Cardiac muscle cell (in vitro differentiated cells and primary cell): ENCODE results near the gene TMEM132D. TPM values are rescaled to one million over a fixed set of nuclear protein-coding genes. Genes with fewer than 3 reads are reported as not detected.
"Not testable (repeated sequence)": the region's sequence is repeated elsewhere in the genome, so short reads cannot be mapped to it uniquely, and the experiment has no call there.

Source experiments
- DNase-seq, 2 donors: peaks; one replicate each; pipeline versions ENCODE4 v3.0.0 to v3.0.0-alpha.2; 2010 to 2017; ENCODE audit warnings: low read depth in 1 of 2, low spot score in 1 of 2
- H3K27ac ChIP-seq: fragments of 200-600 bp; sonication (generic); 2 replicates; pipeline ENCODE4 v1.5.1; 2016
- H3K27me3 ChIP-seq: fragments of 200-600 bp; sonication (generic); 2 replicates; pipeline ENCODE4 v1.6.0; 2016; ENCODE audit warnings: control low read depth
- H3K36me3 ChIP-seq: fragments of 200-600 bp; sonication (generic); 2 replicates; pipeline ENCODE4 v1.5.1; 2016; ENCODE audit warnings: control low read depth
- H3K4me1 ChIP-seq: fragments of 200-600 bp; sonication (generic); 2 replicates; pipeline ENCODE4 v1.8.1; 2017; ENCODE audit warnings: low read depth, mild to moderate bottlenecking, mixed run types
- H3K4me3 ChIP-seq: fragments of 200-600 bp; sonication (generic); 2 replicates; pipeline ENCODE4 v1.5.1; 2016; ENCODE audit warnings: mild to moderate bottlenecking
- H3K9me3 ChIP-seq: fragments of 200-600 bp; sonication (generic); 2 replicates; pipeline ENCODE4 v1.5.1; 2017; ENCODE audit warnings: low read depth, mild to moderate bottlenecking, control low read depth
- CTCF ChIP-seq: IDR thresholded peaks from 2 replicates; pipeline ENCODE4 v1.5.1; 2012; ENCODE audit warnings: low read depth, mild to moderate bottlenecking, low read length
- polyA plus RNA-seq: library from polyadenylated mRNA; unstranded; fragments of >200 nt; fragmentation: Nextera tagmentation; extraction: Ambion mirVana; gene quantifications from 2 replicates; pipeline ENCODE4 v1.2.1, GENCODE V29; 2016
- total RNA-seq: library from RNA; depleted of rRNA; stranded (reverse); fragments of >200 nt; gene quantifications from 2 replicates; pipeline ENCODE4 v1.2.3, GENCODE V29; 2016

TMEM132D gene
- total and polyA plus RNA-seq, 2 experiments from 2014 or later, result 0.03 TPM; not detected in 1

GRCh38 chr12:129551441-129551840, 352.4 kb downstream of the TMEM132D start:
- Histone ChIP-seq H3K27ac (no peak overlapping the region), H3K27me3 (peaks cover 71% of the 10 kb centered on the region), H3K36me3 (no peaks in the 10 kb centered on the region), H3K9me3 (no peaks in the 10 kb centered on the region), H3K4me1 (no peaks in the 10 kb centered on the region), H3K4me3 (no peak overlapping the region)
- no peak for DNase-seq
- TF ChIP-seq CTCF, result no peak

GRCh38 chr12:129550353-129550752, 353.5 kb downstream of the TMEM132D start:
- H3K4me3 ChIP-seq, result no peak overlapping the region
- no peaks in the 10 kb centered on the region for H3K4me1 ChIP-seq
- no peak for DNase-seq
- peaks cover 73% of the 10 kb centered on the region for H3K27me3 ChIP-seq
- no peak for TF ChIP-seq CTCF
- no peaks in the 10 kb centered on the region for H3K36me3 ChIP-seq
- no peaks in the 10 kb centered on the region for H3K9me3 ChIP-seq
- no peak overlapping the region for H3K27ac ChIP-seq

GRCh38 chr12:129549656-129550055, 354.2 kb downstream of the TMEM132D start:
- Histone ChIP-seq H3K4me1 (no peaks in the 10 kb centered on the region), H3K9me3 (no peaks in the 10 kb centered on the region), H3K36me3 (no peaks in the 10 kb centered on the region), H3K27ac (no peak overlapping the region), H3K4me3 (no peak overlapping the region), H3K27me3 (peaks cover 73% of the 10 kb centered on the region)
- no peak for TF ChIP-seq CTCF
- DNase-seq, result no peak

GRCh38 chr12:129549020-129549419, 354.8 kb downstream of the TMEM132D start:
- not testable (repeated sequence) for H3K9me3 ChIP-seq, DNase-seq, H3K4me3 ChIP-seq

GRCh38 chr12:129544716-129545115, 359.1 kb downstream of the TMEM132D start:
- no peaks in the 10 kb centered on the region for H3K36me3 ChIP-seq
- no peak overlapping the region for H3K27ac ChIP-seq
- no peaks in the 10 kb centered on the region for H3K4me1 ChIP-seq
- no peak overlapping the region for H3K4me3 ChIP-seq
- DNase-seq, result no peak
- no peaks in the 10 kb centered on the region for H3K9me3 ChIP-seq
- peaks cover 84% of the 10 kb centered on the region for H3K27me3 ChIP-seq
- TF ChIP-seq CTCF, result no peak

More at GRCh38 chr12:129549020-129549419, 354.8 kb downstream of the TMEM132D start:
- H3K4me1 ChIP-seq, H3K36me3 ChIP-seq, H3K27ac ChIP-seq: not testable (repeated sequence)
- peaks cover 72% of the 10 kb centered on the region for H3K27me3 ChIP-seq

GRCh38 chr12:129540954-129541353, 362.9 kb downstream of the TMEM132D start:
- Histone ChIP-seq H3K27me3 (peaks cover 55% of the 10 kb centered on the region), H3K4me3 (no peak overlapping the region), H3K27ac (no peak overlapping the region), H3K36me3 (no peaks in the 10 kb centered on the region), H3K9me3 (no peaks in the 10 kb centered on the region), H3K4me1 (no peaks in the 10 kb centered on the region)
- no peak for TF ChIP-seq CTCF
- no peak for DNase-seq
